Measurements from ENCODE around the gene CTBP2. TPM values are rescaled to one million over a fixed set of nuclear protein-coding genes. Genes with fewer than 3 reads are reported as not detected.

CTBP2 gene
- total and polyA plus RNA-seq, 2 of the 13 experiments (the other 11 are each of a cell fraction or from before 2014, with no cell fraction given): 0.08 TPM; not detected in 1

- intact Hi-C loops (cut with micrococcal nuclease; ENCODE audit: unreplicated experiment) (loop anchor here (5.0 kb wide), 1 partner anchor 58 kb away; no protein-coding TSS in a partner anchor), in situ Hi-C loops (cut with HindIII; ENCODE audit: extremely low pct_ligation_motif_present, low pct_unique_long_range_greater_than_20kb) (no loop called here)
- H3K4me3 ChIP-seq (replicated peaks in 1 of 3; ENCODE audit: insufficient read depth in 1 of 3, low read depth in 2 of 3, low read length in 3 of 3): peak overlapping the region in 1 of 3 experiments; percentile 33; a peak in 1 of 6 replicates
- ChIA-PET CTCF (ENCODE audit: low intra/inter-chr PET ratio, low total read pairs) (interaction anchor here (0.7 to 1.4 kb wide), 3 partner anchors 12 to 530 kb away, joined by 3 to 7 read pairs (median 3); no protein-coding TSS in a partner anchor), POLR2A (no interaction called here)
- no peaks in the 10 kb centered on the region for H3K9me3 ChIP-seq (ENCODE audit: low read length)
- no peaks in the 10 kb centered on the region for H3K79me2 ChIP-seq (ENCODE audit: insufficient read depth, low read length)
- no peaks in the 10 kb centered on the region for H3K36me3 ChIP-seq (replicated peaks in 1 of 2; ENCODE audit: control insufficient read depth in 1 of 2, insufficient read depth in 2 of 2, low read length in 2 of 2)
- no peak for FAIRE-seq
- no peak overlapping the region for H3K27ac ChIP-seq (ENCODE audit: extremely low read length, insufficient read depth, low read length)
- no peak for DNase-seq (ENCODE audit: low spot score)
- H2AFZ ChIP-seq (ENCODE audit: low read length): no peak overlapping the region
- TF ChIP-seq ZFP90 (CRISPR knock-in tag; IDR thresholded peaks at IDR 0.05; ENCODE audit: borderline replicate concordance): no peak
- TF ChIP-seq RFXAP (CRISPR knock-in tag; IDR thresholded peaks at IDR 0.05; ENCODE audit: borderline replicate concordance): no peak
- TF ChIP-seq JUNB (CRISPR knock-in tag; IDR thresholded peaks at IDR 0.05; ENCODE audit: borderline replicate concordance): no peak
- TF ChIP-seq GMEB2 (CRISPR knock-in tag; IDR thresholded peaks at IDR 0.05; ENCODE audit: low read depth): no peak
- no peak for TF ChIP-seq MAF1 (CRISPR knock-in tag; IDR thresholded peaks at IDR 0.05; ENCODE audit: borderline replicate concordance)
- TF ChIP-seq SALL1 (CRISPR knock-in tag; IDR thresholded peaks at IDR 0.05): no peak
- TF ChIP-seq ZNF616 (CRISPR knock-in tag; IDR thresholded peaks at IDR 0.05; ENCODE audit: low read depth): no peak
- TF ChIP-seq E2F2 (CRISPR knock-in tag; IDR thresholded peaks at IDR 0.05; ENCODE audit: borderline replicate concordance): no peak
- no peak for TF ChIP-seq ZSCAN9 (CRISPR knock-in tag; IDR thresholded peaks at IDR 0.05; ENCODE audit: borderline replicate concordance)
- no peak for TF ChIP-seq REXO4 (CRISPR knock-in tag; IDR thresholded peaks at IDR 0.05; ENCODE audit: borderline replicate concordance)
- no peak for TF ChIP-seq GATAD1 (CRISPR knock-in tag; IDR thresholded peaks at IDR 0.05)
- TF ChIP-seq TFDP2 (CRISPR knock-in tag; IDR thresholded peaks at IDR 0.05): no peak
- TF ChIP-seq ETS1 (CRISPR knock-in tag; IDR thresholded peaks at IDR 0.05): no peak
- TF ChIP-seq ZNF264 (CRISPR knock-in tag; IDR thresholded peaks at IDR 0.05): no peak
- peaks cover 7% of the 10 kb centered on the region; the same call in 1 of the 2 replicates for H3K4me1 ChIP-seq (ENCODE audit: insufficient read depth, low read length)
- no TSS peak for BruUV-seq (replicated peaks)
- H3K27me3 ChIP-seq (ENCODE audit: control insufficient read depth in 1 of 2, insufficient read depth in 2 of 2, low read length in 2 of 2): peaks cover 5 to 43% of the 10 kb centered on the region in 2 experiments; a peak in 3 of 5 replicates
- H3K9ac ChIP-seq (ENCODE audit: insufficient read depth, low read depth, low read length): no peak overlapping the region
- WGBS (ENCODE audit: low lambda C conversion rate): 46% methylated on average over 9 of the region's 9 CpGs
- ATAC-seq: no peak
- no peaks in the 10 kb centered on the region for H4K20me1 ChIP-seq (ENCODE audit: insufficient read depth, low read length)
- H3K4me2 ChIP-seq (ENCODE audit: low read depth, low read length): peak overlapping the region; percentile 76
Observed at GRCh38 chr10:125060482-125060825, 99.9 kb downstream of the CTBP2 start.

Data from HepG2 (cell line).